Hepatocyte (in vitro differentiated cells): ENCODE measurements around the gene ZNF518B. TPM values are rescaled to one million over a fixed set of nuclear protein-coding genes. Genes with fewer than 3 reads are reported as not detected.

Source experiments
- DNase-seq: peaks from one replicate; pipeline ENCODE4 v3.0.0-alpha.2; 2016; ENCODE audit warnings: low spot score
- H2AFZ ChIP-seq: fragments of 200-600 bp; sonication (generic); 2 replicates; pipeline ENCODE4 v1.6.0; 2016; ENCODE audit warnings: antibody characterized with exemption, mild to moderate bottlenecking
- H3K27ac ChIP-seq: fragments of 200-600 bp; sonication (generic); 2 replicates; pipeline ENCODE4 v1.5.1; 2016; ENCODE audit warnings: mild to moderate bottlenecking
- H3K27me3 ChIP-seq: fragments of 200-600 bp; sonication (generic); 2 replicates; pipeline ENCODE4 v1.6.1; 2016
- H3K36me3 ChIP-seq: fragments of 200-600 bp; sonication (generic); replicated peaks from 2 replicates; pipeline ENCODE4 v1.5.1; 2016; ENCODE audit warnings: low read depth; ENCODE audit not compliant: insufficient read depth
- H3K4me1 ChIP-seq: fragments of 200-600 bp; sonication (generic); 2 replicates; pipeline ENCODE4 v1.5.1; 2016; ENCODE audit warnings: mild to moderate bottlenecking, moderate library complexity; ENCODE audit not compliant: insufficient read depth
- H3K4me2 ChIP-seq: fragments of 200-600 bp; sonication (generic); 2 replicates; pipeline ENCODE4 v1.6.0; 2016
- H3K4me3 ChIP-seq: fragments of 200-600 bp; sonication (generic); 2 replicates; pipeline ENCODE4 v1.5.1; 2016; ENCODE audit warnings: mild to moderate bottlenecking
- H3K79me2 ChIP-seq: fragments of 200-600 bp; sonication (generic); 2 replicates; pipeline ENCODE4 v1.6.0; 2017; ENCODE audit warnings: mild to moderate bottlenecking
- H3K9me2 ChIP-seq: fragments of 200-600 bp; sonication (generic); replicated peaks from 2 replicates; pipeline ENCODE4 v1.6.0; 2017; ENCODE audit warnings: mild to moderate bottlenecking; ENCODE audit not compliant: insufficient read depth
- H3K9me3 ChIP-seq: fragments of 200-600 bp; sonication (generic); 2 replicates; pipeline ENCODE4 v1.5.1; 2016; ENCODE audit warnings: low read depth, mild to moderate bottlenecking
- H4K20me1 ChIP-seq: fragments of 200-600 bp; sonication (generic); 2 replicates; pipeline ENCODE4 v1.6.0; 2016; ENCODE audit warnings: mild to moderate bottlenecking; ENCODE audit not compliant: insufficient read depth, poor library complexity, severe bottlenecking
- EZH2 ChIP-seq: fragments of 200-600 bp; sonication (generic); IDR thresholded peaks from 2 replicates; pipeline ENCODE4 v1.6.1; 2016; ENCODE audit warnings: antibody characterized with exemption, mild to moderate bottlenecking, borderline replicate concordance
- EZH2phosphoT487 ChIP-seq: fragments of 200-600 bp; sonication (generic); IDR thresholded peaks from one replicate; pipeline ENCODE4 v1.6.1; 2018; ENCODE audit warnings: antibody characterized with exemption, mild to moderate bottlenecking, low read depth, moderate library complexity; ENCODE audit not compliant: unreplicated experiment, severe bottlenecking
- WGBS: methylation state at CpG from one replicate; pipeline ENCODE4 v1.1.6; 2016; ENCODE audit warnings: low lambda C conversion rate; ENCODE audit errors: missing lambda C conversion rate; 5-methylcytosine and 5-hydroxymethylcytosine counted together
- polyA plus RNA-seq: library from polyadenylated mRNA; unstranded; fragments of >200 nt; fragmentation: Nextera tagmentation; extraction: Ambion mirVana; gene quantifications from 2 replicates; pipeline ENCODE4 v1.2.1, GENCODE V29; 2016
- total RNA-seq: library from RNA; depleted of rRNA; stranded (reverse); fragments of >200 nt; gene quantifications from 2 replicates; pipeline ENCODE4 v1.2.3, GENCODE V29; 2014
- TF ChIP-seq, protein P1 (sequence below): fragments of 200-600 bp; sonication (generic); IDR thresholded peaks from 2 replicates; pipeline ENCODE4 v1.5.1; 2016; ENCODE audit warnings: antibody characterized with exemption, mild to moderate bottlenecking; ENCODE audit not compliant: poor library complexity

ZNF518B gene
- total and polyA plus RNA-seq, 2 experiments from 2014 or later = 13.1 to 59.3 TPM

- no peaks in the 10 kb centered on the region for H3K9me2 ChIP-seq
- no peak overlapping the region for H3K4me3 ChIP-seq
- no peak overlapping the region for H3K4me2 ChIP-seq
- no peak for DNase-seq
- H3K79me2 ChIP-seq = peaks cover 58% of the 10 kb centered on the region
- no peak overlapping the region for H2AFZ ChIP-seq
- peaks cover 13% of the 10 kb centered on the region for H3K4me1 ChIP-seq
- TF ChIP-seq EZH2phosphoT487 = no peak
- TF ChIP-seq, protein P1, sequence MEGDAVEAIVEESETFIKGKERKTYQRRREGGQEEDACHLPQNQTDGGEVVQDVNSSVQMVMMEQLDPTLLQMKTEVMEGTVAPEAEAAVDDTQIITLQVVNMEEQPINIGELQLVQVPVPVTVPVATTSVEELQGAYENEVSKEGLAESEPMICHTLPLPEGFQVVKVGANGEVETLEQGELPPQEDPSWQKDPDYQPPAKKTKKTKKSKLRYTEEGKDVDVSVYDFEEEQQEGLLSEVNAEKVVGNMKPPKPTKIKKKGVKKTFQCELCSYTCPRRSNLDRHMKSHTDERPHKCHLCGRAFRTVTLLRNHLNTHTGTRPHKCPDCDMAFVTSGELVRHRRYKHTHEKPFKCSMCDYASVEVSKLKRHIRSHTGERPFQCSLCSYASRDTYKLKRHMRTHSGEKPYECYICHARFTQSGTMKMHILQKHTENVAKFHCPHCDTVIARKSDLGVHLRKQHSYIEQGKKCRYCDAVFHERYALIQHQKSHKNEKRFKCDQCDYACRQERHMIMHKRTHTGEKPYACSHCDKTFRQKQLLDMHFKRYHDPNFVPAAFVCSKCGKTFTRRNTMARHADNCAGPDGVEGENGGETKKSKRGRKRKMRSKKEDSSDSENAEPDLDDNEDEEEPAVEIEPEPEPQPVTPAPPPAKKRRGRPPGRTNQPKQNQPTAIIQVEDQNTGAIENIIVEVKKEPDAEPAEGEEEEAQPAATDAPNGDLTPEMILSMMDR = no peak
- TF ChIP-seq EZH2 = no peak
- H3K9me3 ChIP-seq = no peaks in the 10 kb centered on the region
- H3K27ac ChIP-seq = no peak overlapping the region
- no peaks in the 10 kb centered on the region for H3K36me3 ChIP-seq
- H4K20me1 ChIP-seq = no peaks in the 10 kb centered on the region
- WGBS = 95% methylated on average over 6 of the region's 6 CpGs
- H3K27me3 ChIP-seq = no peaks in the 10 kb centered on the region
These were observed 2.5 kb downstream of the ZNF518B start for GRCh38 chr4:10454726-10455125.

GRCh38 chr4:10454121-10454520 lies 3.1 kb downstream of the ZNF518B start:
- no peak overlapping the region for H3K27ac ChIP-seq
- H3K27me3 ChIP-seq = no peaks in the 10 kb centered on the region
- 100% methylated on average over 1 of the region's 1 CpG for WGBS
- no peak overlapping the region for H2AFZ ChIP-seq
- H3K9me3 ChIP-seq = no peaks in the 10 kb centered on the region
- H3K9me2 ChIP-seq = no peaks in the 10 kb centered on the region
- H3K4me2 ChIP-seq = no peak overlapping the region
- H3K4me1 ChIP-seq = peaks cover 13% of the 10 kb centered on the region
- no peaks in the 10 kb centered on the region for H4K20me1 ChIP-seq
- no peaks in the 10 kb centered on the region for H3K36me3 ChIP-seq
- peaks cover 60% of the 10 kb centered on the region for H3K79me2 ChIP-seq
- TF ChIP-seq EZH2phosphoT487 = no peak
- TF ChIP-seq, protein P1 = no peak
- TF ChIP-seq EZH2 = no peak
- H3K4me3 ChIP-seq = no peak overlapping the region
- DNase-seq = no peak

DNA sequence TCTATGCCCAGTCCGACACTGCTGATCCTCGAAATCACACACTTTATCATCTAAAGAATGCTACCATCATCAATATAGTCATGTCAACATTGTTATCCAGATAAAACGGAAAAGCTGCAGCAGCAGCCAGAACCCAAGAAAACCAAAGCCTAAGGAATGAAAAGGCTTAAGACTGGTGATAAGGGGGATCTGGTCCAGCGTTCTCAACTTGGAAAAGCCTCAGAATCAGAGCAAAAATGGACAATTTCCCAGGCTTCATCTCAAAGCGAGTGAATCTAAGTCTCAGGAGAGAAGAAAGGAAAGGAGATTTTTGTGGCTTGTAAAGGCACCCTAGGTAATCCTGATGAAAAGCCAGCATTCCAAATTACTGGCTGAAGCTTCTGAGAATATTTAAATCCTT lies 8.2 kb downstream of the ZNF518B start:
- no peaks in the 10 kb centered on the region for H3K4me1 ChIP-seq
- no peaks in the 10 kb centered on the region for H4K20me1 ChIP-seq
- TF ChIP-seq EZH2phosphoT487 = no peak
- no peak for TF ChIP-seq EZH2
- TF ChIP-seq, protein P1 = no peak
- 59% methylated on average over 5 of the region's 5 CpGs for WGBS
- H3K27ac ChIP-seq = no peak overlapping the region
- H3K9me3 ChIP-seq = peaks cover 32% of the 10 kb centered on the region
- peaks cover 10% of the 10 kb centered on the region for H3K36me3 ChIP-seq
- H3K4me2 ChIP-seq = no peak overlapping the region
- no peak for DNase-seq
- H3K27me3 ChIP-seq = no peaks in the 10 kb centered on the region
- no peaks in the 10 kb centered on the region for H3K9me2 ChIP-seq
- peaks cover 45% of the 10 kb centered on the region for H3K79me2 ChIP-seq
- no peak overlapping the region for H3K4me3 ChIP-seq
- H2AFZ ChIP-seq = no peak overlapping the region

DNA sequence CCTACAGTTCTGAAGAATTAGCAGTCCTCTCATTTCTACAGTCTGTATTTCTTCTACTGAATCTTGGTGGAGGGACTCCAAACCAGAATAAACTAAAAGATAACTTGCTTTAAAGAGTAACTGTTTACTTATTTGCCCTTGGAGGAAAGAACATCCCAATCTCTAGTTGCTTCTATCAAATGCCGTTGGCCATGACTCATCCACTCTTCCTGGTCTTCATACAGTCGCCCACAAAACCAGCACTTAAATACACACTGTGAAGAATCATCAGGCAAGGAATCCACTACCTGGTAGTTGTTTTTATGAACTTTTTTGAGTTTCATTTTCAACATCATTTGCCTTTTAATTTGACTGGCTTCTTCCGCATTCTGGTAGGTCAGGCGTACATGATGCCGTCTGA lies 14.2 kb downstream of the ZNF518B start:
- no peak overlapping the region for H3K4me2 ChIP-seq
- H3K27ac ChIP-seq = no peak overlapping the region
- peaks cover 32% of the 10 kb centered on the region for H3K9me3 ChIP-seq
- WGBS = 88% methylated on average over 5 of the region's 5 CpGs
- TF ChIP-seq, protein P1 = no peak
- TF ChIP-seq EZH2 (no peak), EZH2phosphoT487 (no peak)
- H2AFZ ChIP-seq = no peak overlapping the region
- H3K27me3 ChIP-seq = no peaks in the 10 kb centered on the region
- peaks cover 3% of the 10 kb centered on the region for H3K79me2 ChIP-seq
- H3K4me3 ChIP-seq = no peak overlapping the region
- no peaks in the 10 kb centered on the region for H4K20me1 ChIP-seq
- H3K9me2 ChIP-seq = no peaks in the 10 kb centered on the region
- H3K4me1 ChIP-seq = no peaks in the 10 kb centered on the region
- peaks cover 16% of the 10 kb centered on the region for H3K36me3 ChIP-seq
- DNase-seq = no peak
